GM19372 (cell line): ENCODE data around the gene AKIRIN1.
"Not testable (repeated sequence)": the region's sequence is repeated elsewhere in the genome, so short reads cannot be mapped to it uniquely, and the experiment has no call there.

Source experiments
- ATAC-seq: cut with Tn5 transposase; IDR thresholded peaks from one replicate; pipeline ENCODE4 v1.9.1; 2021; ENCODE audit warnings: mild to moderate bottlenecking, low read depth, moderate library complexity; ENCODE audit not compliant: unreplicated experiment

The AKIRIN1 gene

DNA sequence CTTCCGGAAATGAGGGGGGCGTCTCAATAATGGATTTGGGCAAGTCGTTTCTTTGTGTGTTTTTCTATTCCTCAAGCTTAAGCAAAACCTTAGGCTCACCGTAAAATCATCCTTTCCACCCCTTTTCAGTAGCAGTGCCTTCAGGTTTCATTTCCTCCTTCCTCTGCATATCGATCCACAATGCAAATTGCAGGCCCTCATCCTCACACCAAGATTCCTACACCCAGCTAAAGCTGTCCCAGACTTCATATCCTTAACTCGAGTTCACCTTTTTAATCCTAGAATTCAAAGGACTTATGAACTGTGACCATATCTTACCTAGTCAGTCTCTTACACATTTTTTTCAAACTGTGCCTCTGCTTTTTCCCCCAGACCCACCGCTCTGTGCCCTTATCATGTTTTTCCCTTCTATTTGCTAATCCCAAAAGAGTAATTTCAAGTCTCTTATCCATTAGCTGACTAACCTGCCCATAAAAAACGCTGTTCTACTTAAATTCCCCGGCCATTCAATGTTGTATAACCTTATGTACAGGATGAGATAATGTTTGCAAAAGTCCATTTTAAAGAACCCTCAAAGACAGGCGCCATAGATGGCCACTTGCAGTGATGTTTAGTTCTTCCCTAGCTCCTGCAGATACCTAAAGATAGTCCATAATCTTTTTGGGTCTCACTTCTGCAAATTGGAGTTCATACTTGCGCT, 1.5 kb downstream of the AKIRIN1 start:
- no peak for ATAC-seq

DNA sequence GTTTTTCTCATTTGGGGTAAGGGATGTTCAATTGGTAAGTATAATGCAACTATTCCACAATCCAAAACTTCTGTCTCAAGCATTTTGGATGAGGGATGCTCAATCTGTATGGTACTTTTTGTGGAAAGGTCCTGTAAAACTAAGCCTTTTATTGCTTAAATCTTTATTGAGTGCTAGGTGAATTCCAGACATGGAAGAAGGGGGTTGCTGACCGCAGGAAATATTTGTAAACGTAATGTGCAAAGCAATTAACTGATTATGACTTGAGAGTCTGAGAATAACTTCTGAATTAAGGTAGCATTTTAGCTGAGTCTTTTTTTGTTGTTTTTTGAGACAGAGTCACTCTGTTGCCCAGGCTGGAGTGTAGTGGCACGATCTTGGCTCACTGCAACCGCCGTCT, 3.1 kb downstream of the AKIRIN1 start:
- ATAC-seq: no peak

DNA sequence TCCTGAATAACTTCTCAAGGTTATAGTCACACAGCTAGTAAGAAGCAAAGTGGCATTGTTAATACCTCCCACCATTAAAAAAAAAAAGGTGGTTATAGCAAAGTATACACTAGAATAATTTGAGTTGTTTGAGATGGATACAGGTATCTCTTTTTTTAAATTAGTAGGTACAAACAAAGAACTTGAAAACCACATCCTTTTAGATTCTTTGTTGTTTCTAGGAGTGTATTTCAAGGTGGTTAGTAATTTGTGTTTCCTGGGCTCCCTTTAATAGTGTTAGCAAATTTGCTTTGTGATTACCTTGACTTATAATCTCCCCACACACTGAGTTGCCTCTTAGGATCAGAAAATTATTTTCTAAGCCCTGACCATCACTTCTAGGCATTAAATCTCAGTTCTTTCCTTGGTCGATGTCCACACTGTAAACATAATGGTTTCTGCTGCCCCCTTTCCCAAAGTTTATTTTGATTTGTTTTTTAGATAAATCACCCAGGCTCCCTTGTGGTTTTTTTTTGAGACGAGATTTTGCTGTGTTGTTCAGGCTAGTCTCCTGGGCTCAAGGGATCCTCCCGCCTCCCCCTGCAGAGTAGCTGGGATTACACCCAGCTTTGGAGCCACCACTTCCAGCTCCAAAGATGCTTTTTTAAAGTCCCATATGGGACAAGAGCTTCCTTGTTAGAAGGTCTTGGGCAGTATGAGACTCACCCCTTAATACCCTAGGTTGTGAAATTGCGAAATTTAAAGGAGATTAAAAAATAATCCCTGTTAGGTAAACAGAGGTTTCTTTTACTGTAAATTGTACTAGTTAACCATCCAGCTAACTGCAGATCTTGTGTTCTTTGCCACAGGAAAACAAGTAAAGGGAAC, 6.2 kb downstream of the AKIRIN1 start:
- ATAC-seq: no peak

DNA sequence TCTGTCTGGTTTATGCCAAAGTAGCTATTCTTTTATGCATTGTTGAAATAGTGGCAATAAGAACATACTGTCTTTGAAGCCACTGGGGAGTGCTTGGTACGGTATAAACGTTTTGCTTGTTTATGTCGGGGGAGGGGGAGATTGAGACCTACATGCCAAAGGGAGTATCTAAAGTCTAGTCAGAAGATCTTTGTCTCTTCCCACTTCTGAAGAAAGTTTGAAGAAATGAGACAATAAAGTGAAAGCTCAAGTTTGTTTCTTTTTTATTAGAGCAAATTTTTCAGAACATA, 6.8 kb downstream of the AKIRIN1 start:
- ATAC-seq: no peak

DNA sequence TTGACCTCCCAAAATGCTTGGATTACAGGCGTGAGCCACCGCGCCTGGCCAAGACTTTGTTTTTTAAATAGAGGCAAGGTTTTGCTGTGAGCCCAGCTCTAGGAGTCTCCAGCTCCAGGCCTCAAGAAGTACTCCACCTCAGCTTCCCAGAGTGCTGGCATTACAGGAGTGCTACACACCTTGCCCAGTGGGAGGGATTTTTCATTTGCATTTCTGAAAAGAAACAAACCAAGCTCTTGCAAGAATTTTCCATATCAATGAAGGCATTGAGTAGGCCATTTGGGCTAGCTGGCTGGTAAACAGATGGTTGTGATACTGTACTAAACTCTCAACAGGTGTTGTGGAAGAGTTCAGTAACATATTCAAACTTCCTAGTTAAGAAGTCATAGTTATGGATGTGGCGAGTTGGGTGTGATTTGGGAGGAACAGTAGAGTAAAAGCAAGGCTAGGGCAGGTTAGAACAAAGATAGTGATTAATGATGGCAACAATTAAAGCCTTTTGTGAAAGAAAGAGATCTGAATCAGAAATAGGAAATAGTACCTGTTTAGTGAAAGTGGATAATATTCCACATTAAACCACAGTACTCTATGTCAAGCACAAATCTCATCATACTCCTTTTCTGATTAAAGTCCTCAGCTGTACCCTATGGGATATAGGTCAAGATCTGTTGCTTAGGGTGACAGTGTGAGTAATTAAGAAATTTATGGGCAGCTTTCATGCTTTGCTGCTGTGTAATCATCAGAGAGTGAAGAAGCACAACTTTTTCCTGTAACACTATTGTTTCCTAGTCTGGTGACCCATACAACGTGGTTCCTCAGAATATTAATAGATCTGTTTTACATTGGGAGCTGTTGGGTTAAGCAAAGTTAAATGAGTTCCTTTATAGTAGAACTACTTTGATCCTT, 10.7 kb downstream of the AKIRIN1 start:
- ATAC-seq: no peak

DNA sequence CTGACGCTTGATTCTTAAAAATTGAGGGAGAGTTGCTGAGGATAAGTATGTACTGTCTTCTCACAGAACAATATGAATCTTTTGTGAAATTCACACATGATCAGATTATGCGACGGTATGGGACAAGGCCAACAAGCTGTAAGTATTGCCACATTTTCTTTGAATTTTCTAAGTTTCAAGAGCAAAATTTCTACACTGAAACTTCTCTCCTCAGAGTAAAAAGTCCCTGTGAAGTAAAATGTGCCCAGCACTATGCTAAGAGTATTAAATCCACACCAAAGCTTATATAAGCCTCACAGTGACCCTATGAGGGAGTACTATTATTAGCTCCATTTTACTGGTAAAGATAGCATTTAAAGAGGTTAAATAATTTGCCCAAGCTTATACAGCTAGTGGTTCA, 12.2 kb downstream of the AKIRIN1 start:
- ATAC-seq: no peak

DNA sequence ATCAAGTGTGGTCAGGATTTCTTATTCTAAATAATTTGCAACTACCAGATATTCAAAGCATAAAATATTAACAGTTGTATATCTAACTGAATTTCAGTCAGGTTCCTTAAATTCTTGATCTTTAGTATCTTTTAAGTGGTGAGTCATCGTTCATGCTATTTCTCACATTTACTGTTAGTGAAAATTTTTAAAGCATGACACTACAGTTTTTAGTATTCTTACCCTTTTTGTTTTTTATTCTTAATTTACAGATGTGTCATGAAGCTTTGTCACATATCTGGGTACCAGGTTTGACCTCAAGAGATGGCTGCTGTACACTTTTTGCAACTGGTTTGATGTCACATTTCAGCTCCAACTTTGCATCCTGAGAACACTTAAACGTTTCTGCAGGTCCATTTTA, 12.7 kb downstream of the AKIRIN1 start:
- ATAC-seq: no peak

DNA sequence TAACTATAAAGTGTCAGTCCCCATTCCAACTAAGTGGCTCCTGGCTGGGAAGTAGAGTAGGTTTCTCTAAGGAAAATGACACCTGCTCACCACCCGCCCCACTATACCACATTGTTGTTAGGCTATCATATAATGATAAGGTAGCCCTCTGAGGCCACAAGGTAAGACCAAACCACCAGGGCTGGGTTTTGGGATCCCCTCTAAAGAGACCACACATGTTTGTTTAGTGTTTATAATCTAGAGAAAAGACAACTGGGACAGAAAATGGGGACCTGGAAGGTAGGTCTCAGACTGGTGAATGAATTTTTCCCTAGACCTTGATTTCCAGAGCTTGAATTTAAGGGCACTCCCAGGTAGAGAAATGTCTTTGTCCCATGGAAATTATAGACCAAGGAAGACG, 15.2 kb downstream of the AKIRIN1 start:
- no peak for ATAC-seq

DNA sequence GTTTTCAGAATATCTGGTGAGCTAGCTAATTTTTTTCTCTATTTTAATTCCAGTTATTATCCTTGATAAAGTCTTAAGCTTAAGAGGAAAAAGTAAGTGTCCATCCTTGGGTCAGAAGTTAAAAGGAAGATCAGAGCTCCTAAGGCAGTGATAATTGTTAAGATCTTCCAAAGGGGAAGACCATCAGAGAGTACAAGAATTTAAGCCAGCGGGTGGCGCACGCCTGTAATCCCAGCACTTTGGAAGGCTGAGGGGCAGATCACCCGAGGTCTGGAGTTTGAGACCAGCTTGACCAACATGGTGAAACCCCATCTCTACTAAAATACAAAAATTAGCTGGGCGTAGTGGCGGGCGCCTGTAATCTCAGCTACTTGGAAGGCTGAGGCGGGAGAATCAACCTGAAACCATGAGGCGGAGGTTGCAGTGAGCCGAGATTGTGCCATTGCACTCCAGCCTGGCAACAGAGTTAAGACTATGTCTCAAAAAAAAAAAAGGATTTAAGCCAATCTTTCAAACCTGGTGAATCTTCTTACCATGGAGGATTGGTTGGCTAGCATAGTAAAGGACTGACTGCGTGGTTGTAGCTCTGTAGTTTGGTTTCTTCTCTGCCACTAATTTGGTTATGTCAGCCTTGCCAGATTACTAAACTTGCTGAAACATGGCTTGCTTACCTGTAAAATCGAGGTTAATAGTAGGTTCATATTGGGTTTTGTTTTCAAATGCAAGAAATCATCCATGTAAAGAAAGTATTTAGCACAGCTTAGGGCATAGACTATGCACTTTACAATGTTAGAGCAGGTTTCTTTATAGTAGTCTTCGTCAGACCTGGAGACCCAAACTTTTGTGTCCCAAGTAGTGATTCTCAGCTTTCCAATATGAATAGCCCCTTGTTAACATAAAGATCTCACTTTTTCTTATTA, 15.9 kb downstream of the AKIRIN1 start:
- ATAC-seq: no peak

DNA sequence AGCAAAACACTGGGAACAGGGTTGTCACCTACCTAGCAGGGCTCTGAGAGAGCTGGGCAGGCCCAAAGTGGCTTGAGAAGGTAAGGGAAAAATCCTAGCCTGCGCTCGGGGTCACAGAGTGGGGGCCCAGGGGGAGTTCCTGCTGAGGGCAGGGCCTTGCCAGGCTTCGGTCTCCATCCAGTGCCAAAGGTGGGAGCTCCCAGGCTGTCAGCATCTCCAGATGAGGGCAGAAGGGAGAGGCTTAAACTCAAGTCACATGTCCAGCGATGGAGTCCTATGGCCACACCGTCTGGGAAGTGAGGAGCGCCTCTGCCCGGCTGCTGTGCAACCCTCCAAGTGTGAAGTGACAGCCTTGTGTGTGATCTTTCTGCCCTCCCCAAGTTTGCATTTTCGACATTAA, 23.9 kb downstream of the AKIRIN1 start:
- not testable (repeated sequence) for ATAC-seq

DNA sequence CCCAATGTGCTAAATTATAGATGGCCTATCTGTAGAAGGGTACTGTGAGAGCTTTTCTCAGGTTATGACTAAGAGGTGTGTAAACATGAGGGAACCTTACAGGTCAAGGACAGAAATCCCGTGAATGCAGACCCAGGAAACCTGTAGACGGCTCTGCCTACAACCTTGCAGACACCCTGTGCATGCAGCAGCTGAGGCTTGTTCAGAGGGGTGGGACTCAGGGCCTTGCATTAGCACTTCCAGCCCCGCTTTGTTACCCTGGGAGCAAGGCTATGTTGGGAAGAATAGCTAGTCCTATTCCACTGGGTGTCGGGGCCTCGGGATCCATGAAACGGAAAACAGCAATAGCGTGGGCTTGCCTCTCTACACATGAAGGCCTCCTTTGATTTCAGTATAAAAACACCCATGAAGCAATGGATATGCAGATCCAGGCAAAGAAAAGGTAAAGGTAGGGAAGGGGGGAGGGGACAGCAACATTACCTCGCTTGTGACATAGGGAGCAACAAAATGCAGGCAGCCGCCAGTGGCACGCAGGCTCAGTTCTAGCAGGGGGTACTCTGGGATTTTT, 25.6 kb downstream of the AKIRIN1 start:
- ATAC-seq: no peak

DNA sequence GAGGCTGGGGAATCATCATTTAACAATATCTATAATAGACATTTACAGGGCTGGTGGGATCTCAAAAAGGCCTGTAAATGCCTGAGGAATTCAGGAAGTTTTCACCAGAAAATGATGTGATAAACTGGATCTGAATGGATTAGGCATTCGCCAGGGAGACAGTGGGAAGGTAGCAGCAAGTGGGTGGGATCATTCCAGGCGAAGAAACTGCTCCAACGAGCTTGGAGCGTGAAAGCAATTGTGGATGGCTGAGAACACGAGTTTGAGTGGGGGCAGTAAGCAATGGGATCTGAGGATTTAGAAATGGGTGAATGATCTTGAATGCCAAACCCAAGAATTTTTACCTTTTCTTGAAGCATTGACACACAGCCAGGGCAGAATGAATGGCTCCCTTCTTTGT, 26.2 kb downstream of the AKIRIN1 start:
- ATAC-seq: no peak

DNA sequence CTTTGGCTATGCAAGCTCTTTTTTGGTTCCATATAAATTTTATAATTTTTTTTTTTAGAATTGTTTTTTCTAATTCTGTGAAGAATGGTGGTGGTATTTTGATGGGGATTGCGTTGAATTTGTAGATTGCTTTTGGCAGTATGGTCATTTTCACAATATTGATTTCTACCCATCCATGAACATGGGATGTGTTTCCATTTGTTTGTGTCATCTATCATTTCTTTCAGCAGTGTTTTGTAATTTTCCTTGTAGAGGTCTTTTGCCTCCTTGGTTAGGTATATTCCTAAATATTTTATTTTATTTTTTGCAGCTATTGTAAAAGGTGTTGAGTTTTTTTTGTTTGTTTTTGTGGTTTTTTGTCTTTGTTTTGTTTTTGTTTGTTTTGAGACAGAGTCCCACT, 29.4 kb downstream of the AKIRIN1 start:
- ATAC-seq: not testable (repeated sequence)

DNA sequence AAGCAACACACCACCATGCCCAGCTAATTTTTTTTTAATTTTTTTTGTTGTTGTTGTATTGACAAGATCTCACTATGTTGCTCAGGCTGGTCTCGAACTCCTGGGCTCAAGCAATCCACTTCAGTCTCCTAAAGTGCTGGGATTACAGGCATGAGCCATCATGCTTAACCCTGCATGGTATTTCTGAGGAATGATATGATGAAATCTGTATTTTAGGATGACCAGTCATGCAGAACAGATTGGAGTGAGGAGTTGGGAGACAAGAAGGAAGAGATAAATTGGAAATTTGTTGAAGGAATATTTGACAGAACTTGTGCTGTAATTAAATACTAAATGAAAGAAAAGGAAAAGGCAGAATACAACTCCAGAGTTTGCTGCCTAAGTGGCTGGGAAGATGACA, 30.4 kb downstream of the AKIRIN1 start:
- no peak for ATAC-seq

DNA sequence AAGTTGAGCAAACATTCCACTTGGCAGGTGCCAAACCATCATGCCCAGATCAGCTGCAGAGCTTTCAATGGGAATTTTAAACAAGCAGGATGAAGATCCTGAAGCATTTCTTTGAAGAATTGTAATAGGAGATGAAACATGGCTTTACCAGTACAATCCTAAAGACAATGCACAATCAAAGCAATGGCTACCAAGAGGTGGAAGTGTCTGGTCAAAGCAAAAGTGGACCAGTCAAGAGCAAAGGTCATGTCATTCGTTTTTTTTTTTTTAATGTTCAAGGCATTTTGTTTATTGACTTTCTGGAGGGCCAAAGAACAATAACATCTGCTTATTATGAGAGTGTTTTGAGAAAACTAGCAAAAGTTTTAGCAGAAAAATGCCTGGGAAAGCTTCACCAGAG, 32.1 kb downstream of the AKIRIN1 start:
- no peak for ATAC-seq

DNA sequence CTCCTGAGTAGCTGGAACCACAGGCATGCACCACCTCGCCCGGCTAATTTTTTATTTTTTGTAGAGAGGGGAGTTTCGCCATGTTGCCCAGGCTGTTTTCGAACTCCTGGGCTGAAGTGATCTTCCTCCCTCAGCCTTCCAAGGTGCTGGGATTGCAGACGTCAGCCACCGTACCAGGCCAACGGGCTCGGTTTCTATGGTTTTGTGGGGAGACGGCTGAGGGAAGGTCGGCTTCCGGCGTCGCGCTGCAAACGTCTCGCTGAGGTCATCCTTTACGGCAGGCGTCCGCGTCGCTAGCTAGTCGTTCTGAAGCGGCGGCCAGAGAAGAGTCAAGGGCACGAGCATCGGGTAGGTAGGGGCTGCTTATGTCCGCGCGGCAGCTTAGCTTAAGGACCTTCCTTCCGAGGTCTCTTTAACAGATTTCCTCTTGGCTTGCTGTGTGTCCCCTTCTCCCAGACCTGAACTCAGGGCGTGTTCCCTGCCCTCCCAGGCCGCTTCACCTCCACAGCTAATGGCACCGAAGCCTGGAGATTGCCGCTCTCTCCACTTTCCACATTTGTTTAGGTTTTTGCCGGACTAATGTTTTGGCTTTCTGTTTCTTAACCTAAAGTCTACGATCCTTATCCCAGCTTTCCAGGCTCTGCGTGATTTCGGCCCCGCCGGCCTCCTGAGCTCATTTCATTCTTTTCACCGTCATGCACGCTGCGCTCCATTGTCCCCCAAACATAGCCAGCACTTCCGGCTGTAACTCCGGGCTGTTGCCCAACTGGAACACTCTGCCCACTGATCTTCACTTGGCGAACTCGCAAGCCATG, 35.2 kb downstream of the AKIRIN1 start, which contains the start of gene NDUFS5:
TSS of gene NDUFS5 (plus strand) at position 300 of the 815 bp plus-strand sequence. CDS start 2,375 bp downstream, outside the sequence.
- peak; percentile 78 for ATAC-seq

DNA sequence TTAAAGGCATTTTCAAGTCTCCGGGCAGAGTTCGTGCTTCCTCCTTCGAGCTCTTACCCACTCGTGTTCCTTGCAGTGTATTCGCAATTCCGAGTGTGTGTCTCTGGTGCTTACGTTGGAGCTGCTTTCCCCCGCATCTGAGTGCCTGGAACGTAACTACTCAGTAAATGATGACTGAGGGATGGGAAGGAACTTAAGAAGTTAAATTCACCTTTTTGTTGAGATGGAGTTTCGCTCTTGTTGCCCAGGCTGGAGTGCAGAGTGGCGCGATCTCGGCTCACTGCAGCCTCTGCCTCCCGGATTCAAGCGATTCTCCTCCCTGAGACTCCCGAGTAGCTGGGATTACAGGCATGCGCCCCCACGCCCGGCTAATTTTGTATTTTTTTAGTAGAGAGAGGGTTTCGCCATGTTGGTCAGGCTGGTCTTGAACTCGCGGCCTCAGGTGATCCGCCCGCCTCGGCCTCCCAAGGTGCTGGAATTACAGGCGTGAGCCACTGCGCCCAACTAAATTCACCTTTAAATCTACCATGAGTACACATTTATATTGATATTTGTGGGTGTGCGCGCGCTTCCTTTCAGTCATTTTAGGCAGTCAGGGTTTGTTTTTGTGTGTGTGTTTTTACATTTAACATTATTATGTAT, 35.9 kb downstream of the AKIRIN1 start:
- ATAC-seq: peak; percentile 11

DNA sequence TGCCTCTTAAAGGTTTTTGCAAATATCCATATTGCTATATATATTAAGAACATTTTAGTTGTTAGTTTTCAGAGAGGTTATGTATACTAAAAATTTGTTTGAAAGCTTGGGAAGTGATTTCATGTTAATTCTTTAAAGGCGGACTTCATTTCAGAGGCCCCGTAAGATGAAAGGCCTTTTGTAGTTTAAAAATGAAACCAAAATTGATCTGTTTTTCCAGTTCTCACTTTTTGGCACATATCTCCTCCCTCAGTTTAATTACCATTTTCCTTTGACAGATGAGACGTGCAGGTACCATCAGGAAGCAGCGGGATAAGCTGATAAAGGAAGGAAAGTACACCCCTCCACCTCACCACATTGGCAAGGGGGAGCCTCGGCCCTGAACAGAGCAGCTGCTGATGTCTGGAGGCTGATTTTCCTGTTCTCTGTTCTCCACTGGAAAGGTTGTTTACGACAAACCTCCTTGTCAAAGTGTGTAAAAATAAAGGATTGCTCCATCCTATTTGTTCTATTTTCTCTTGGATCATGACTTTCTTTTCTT, 43.1 kb downstream of the AKIRIN1 start:
- ATAC-seq: no peak
